T-helper 1 cell treated with Interleukin-12 subunit alpha and Interleukin-12 subunit beta and Interleukin-4 antibody, amounts not matched to agents 30 ng/mL and 1 ng/mL, for 36 hours (primary cell): ENCODE data around the gene OR5M3. TPM values are rescaled to one million over a fixed set of nuclear protein-coding genes. Genes with fewer than 3 reads are reported as not detected.

Source experiments
- intact Hi-C: fragments of 100-400 bp; cut with micrococcal nuclease; formaldehyde crosslinking; loops from one replicate; pipeline ENCODE4 v1.15.1; 2024
- total RNA-seq: library from RNA; stranded (reverse); gene quantifications from 2 replicates; pipeline ENCODE4 v1.2.3, GENCODE V29; 2022

OR5M3 gene
- not detected in 2 replicates for total RNA-seq

- intact Hi-C loops = no loop called here
These were observed at the start of gene OR5M3 for GRCh38 chr11:56473252-56473651. TSS of gene OR5M3 (minus strand) at chr11:56473352. CDS start at chr11:56470497, 2,855 bp downstream.

DNA sequence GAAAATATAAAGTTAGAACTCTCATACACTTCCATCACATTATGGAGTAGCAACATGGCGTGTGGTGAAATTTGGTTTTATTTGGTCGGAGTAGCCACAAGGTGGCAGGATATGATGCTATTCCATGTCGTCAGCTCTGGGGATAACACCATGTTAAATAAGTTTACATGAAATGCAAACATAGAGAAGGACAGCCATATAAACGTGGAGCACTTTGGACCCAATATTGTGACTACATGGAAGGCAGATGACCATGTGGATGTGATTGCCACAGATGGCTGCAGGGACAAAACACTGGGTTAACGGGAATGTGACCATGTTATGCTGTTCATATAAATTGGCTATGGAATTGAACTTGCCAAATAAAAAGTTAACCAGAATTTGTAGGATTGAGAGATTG is 48.9 kb upstream of the OR5M3 start:
- intact Hi-C loops = no loop called here

GRCh38 chr11:56513280-56513679 is 40.1 kb upstream of the OR5M3 start:
- intact Hi-C loops = no loop called here

DNA sequence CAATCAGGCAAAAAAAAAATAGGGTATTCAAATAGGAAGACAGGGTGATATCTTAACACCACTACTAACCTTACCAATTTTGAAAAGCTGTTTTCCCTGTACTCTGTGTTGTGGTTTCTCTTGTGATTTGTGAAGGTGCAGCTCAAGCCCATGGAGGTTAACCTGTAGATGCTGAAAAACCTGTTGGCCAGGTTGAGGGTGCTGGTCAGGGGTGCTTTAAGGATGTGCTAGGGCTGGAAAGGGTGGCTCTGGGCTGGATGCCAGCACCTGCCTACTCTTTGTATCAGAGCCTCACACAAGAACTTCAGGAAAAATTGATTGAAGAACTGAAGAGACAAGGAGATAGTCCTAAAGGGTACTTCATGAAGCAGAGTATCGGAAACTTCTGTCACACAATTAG is 36.3 kb upstream of the OR5M3 start:
- intact Hi-C loops = no loop called here

DNA sequence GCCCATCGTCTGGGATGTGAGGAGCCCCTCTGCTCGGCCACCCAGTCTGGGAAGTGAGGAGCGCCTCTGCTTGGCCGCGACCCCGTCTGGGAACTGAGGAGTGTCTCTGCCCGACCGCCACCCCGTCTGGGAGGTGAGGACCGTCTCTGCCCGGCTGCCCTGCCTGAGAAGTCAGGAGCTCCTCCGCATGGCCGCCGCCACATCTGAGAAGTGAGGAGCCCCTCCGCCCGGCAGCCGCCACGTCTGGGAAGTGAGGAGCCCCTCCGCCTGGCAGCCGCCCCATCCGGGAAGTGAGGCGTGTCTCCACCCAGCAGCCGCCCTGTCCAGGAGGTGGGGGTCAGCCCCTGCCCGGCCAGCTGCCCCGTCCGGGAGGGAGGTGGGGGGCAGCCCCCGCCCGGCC is 23.9 kb upstream of the OR5M3 start:
- intact Hi-C loops = no loop called here

GRCh38 chr11:56495117-56495516 is 22.0 kb upstream of the OR5M3 start:
- intact Hi-C loops = no loop called here

GRCh38 chr11:56491270-56491669 is 18.1 kb upstream of the OR5M3 start, which contains the start of gene OR5M8:
TSS of gene OR5M8 (minus strand) at chr11:56491370. CDS start at chr11:56491370, 0 bp downstream.
- intact Hi-C loops = no loop called here

DNA sequence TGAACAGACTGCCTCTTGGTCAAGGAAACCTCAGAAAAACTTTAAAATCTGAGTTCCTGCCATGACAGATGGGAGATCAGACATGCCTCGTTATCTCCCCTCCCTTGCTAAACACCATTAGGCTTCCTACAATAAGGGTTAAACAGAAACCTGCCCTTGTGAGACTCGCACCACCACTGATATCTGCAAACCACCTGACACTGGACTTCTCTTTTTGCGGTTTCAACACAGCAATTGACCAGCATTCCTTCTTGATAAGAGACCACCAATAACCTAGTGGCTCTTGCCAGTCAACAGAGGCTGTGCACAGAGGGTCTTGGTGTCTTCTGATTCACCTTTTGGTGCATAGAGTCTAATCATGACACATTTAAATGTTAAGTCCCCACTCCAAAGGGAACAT is 13.6 kb upstream of the OR5M3 start:
- intact Hi-C loops = no loop called here

- intact Hi-C loops = no loop called here
These were observed 1.6 kb upstream of the OR5M3 start for GRCh38 chr11:56474729-56475235.

GRCh38 chr11:56457076-56457475 is 16.1 kb downstream of the OR5M3 start:
- intact Hi-C loops = no loop called here

- intact Hi-C loops = no loop called here
These were observed 19.6 kb downstream of the OR5M3 start for GRCh38 chr11:56453521-56453920.

Other genes starting within 250 kb of the OR5M3 start
- not detected in 2 replicates for gene OR5T2, start 239.1 kb downstream of the OR5M3 start, total RNA-seq
- not detected in 2 replicates for gene OR5T3, start 221.1 kb downstream of the OR5M3 start, total RNA-seq
- not detected in 2 replicates for gene OR5T1, start 199.2 kb downstream of the OR5M3 start, total RNA-seq
- not detected in 2 replicates for gene OR8H1, start 181.1 kb downstream of the OR5M3 start, total RNA-seq
- not detected in 2 replicates for gene OR8K3, start 158.2 kb downstream of the OR5M3 start, total RNA-seq
- not detected in 2 replicates for gene OR8K1, start 127.3 kb downstream of the OR5M3 start, total RNA-seq
- gene OR8J1, start 119.1 kb downstream of the OR5M3 start, total RNA-seq = not detected in 2 replicates
- not detected in 2 replicates for gene OR8U1, start 97.7 kb downstream of the OR5M3 start, total RNA-seq
- not detected in 2 replicates for gene OR5AL1, start 60.7 kb downstream of the OR5M3 start, total RNA-seq
- not detected in 2 replicates for gene OR5M8, start 18.0 kb upstream of the OR5M3 start, total RNA-seq
- gene OR5M11, start 69.9 kb upstream of the OR5M3 start, total RNA-seq = not detected in 2 replicates
- gene OR5M10, start 104.4 kb upstream of the OR5M3 start, total RNA-seq = not detected in 2 replicates
- not detected in 2 replicates for gene OR5M1, start 141.5 kb upstream of the OR5M3 start, total RNA-seq
- not detected in 2 replicates for gene OR5AP2, start 169.1 kb upstream of the OR5M3 start, total RNA-seq
- gene OR5AR1, start 190.3 kb upstream of the OR5M3 start, total RNA-seq = not detected in 2 replicates
- gene OR9G1, start 225.7 kb upstream of the OR5M3 start, total RNA-seq = not detected in 2 replicates